DMS153 treated with DMSO at 0.1 percent for 48 hours (cell line): ENCODE measurements around the gene PIGR.

Source experiments
- DNase-seq: peaks from one replicate; lab custom pipeline; 2025; ENCODE audit not compliant: unreplicated experiment; lab: John Stamatoyannopoulos, UW

Gene PIGR

DNA sequence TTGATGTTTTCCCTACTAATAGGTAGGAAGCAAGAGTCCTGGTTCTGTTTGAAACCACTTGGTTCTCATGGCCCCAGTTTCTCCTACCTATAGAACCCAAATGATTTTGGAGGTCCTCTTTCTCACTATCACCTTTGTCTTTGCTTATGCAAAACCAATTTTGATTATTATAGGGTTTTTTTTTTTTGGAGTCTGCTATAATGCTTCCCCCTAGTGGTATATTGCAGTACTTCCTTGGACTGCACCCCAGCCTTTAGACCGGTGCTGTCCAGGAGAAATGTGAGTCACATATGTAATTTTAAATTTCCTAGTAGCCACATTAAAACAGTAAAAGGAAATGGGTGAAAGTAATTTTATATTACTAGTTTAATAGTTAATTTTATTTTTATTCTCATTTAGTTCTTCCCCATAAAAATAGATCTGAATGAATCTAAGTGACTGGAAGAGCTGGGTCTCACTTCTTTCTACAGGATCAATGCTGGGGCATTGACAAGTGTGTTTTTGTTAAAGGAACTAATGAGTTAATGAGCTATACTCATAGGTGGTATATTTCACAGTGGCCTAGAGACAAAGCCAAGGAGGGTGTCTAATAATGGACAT is 35.1 kb downstream of the PIGR start:
- DNase-seq, result peak; percentile 83

DNA sequence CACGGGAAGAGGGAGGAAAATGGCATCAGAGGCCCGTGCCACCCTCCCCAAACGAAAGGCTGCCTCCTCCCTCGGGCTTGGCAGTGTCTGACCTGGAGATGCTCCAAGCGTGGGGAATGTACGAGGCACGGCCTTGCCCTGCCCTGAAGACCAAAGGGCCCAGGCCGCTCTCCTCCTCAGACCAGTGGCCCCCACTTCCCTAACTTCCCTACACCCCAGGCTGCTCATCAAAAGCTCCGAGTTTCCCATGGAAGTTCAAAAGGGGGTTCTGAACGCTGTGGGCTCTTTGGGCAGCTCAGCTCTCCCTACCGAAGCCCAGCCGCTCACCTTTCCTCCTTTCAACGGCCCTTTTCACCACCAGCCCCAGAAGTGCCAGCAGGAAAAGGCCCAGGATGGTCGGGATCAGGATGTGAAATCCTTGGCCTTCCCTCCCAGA is 36.4 kb downstream of the PIGR start:
- DNase-seq, result no peak

DNA sequence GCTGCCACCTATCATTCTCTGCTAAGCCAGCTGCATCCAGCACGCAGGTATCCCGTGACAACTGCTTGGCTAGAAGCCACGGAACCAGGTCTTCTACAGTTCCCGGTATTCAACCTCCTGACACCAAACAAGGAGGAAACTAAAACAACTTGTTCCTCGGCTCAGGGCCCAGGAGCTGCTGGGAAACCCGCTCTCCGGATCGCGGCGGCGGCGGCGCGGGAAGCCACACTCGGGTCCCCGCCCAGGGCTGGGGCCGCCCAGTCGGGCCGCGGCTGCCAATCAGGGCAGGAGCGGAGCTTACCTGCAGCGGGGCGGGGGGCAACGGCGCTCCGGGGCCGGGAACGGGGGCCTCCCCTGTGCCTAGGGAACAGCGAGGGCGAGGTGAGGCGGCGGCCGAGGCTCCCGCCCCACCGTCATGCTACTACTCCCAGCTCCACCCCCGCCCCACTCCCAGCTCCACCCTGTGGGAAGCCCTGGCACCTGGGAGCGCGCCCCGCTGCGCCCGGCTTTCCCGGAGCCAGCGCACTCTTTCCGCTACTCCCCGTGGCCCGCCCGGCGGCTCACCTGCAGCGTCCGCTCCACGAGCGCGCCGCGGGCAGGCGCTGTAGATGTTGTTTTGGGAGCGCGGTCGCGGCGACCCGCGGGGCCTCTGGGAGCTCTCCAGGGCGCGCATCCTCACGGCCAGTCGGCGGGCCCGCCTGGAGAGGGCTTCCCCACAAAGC is 36.9 kb downstream of the PIGR start:
- peak; percentile 95 for DNase-seq

DNA sequence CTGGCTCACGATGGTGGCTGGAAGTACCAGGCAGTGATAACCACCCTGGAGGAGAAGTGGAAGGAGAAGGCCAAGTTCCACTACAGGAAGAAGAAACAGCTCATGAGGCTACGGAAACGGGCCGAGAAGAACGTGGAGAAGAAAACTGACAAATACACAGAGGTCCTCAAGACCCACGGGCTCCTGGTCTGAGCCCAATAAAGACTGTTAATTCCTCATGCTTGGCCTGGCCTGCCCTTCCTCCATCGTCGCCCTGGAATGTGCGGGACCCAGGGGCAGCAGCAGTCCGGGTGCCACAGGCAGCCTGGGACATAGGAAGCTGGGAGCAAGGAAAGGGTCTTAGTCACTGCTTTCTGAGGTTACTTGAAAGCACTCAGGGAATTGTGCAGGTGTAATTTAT is 38.2 kb downstream of the PIGR start:
- DNase-seq, result no peak

DNA sequence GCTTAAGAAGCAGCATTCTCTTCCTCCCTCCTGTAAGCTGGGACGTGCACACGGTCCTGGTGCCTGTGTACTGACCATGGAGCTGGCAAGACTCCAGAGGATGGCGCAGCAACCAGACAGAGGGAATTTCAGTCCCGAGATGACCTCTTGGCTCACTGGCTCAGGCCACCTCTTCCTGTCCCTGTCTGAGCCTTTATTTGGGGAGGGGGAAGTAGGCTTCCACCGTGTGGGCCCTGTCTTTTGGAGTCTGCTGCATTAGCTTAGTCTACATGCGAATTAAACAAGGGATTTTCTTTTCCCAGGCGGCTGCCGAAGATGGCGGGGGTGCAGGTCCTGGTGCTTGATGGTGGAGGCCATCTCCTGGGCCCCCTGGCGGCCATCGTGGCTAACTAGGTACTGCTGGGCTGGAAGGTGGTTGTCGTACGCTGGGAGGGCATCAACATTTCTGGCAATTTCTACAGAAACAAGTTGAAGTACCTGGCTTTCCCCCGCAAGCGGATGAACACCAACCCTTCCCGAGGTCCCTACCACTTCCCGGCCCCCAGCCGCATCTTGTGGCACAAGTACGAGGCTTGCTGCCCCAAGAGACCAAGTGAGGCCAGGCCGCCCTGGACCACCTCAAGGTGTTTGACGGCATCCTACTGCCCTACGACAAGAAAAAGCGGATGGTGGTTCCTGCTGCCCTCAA is 38.8 kb downstream of the PIGR start:
- no peak for DNase-seq

DNA sequence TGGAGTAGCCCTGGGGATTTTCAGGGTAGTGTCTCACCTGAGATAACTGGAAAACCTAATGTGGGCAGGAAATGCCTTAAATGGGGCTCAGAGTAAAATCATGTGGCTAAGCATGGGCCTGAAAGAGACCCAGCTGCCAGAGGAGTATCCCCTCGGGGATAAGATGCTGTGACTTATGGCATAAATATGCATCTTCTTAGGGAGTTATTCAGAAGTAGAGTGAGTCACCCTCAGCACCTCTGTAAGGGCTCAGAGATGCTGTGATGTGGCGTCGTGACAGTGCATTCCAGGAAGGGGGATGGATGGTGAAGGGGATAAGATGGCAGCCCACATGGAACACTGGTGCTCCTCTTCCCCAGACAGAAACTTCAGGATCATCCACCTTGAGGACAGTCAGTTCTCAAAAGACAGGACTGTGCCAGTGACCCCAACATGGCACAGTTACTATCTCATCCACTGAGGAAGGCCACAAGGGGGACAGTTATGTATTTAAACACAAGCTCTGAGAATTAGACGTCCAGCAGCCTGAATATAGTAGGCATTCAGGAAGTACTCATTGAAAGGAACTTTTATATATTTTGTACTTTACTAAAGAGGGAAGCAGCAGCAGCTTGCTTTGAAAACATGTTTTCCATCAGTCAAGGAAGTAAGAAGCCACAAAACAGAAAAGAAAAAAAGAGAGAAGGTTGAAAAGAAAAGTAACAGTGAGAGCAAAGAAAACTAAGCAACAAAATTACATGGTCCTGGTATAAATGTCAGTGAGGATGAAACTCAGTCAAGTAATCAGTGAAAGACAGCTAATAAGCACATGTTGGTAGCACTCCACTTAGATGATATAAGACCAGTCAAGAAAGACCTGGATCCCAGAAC is 40.7 kb downstream of the PIGR start:
- DNase-seq, result no peak

DNA sequence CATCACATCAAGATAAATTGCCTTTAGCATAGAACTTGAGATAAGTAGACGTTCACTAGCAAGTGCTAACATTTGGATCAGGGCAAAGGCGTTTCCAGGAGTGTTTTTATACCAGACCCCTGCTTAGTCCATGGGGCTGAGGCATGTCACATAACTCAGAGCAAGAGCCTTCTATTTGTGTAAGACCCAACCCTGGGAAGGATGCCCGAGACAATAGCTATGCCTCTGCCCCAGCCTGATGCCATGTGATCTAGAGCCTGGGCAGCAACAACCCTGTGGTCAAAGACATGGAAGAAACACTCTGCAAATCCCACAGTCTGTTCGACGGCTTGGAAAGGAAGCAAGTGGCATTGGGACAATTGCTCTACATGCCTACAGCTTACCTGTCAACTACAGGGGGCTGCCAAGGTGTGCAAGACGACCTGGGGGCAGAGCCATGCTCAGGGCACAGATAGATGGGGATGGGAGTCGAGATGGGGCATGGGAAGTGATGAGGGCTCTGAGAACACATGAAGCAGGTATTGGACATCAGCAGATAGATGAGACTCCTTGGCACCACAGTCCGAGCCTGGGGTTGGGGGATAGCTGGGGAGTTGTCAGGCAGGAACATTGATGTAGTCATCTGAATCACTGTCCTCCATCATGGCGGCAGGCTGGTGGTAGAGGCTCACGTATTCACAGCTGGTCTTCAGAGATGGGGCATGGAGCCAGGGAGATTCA is 41.7 kb downstream of the PIGR start:
- no peak for DNase-seq

DNA sequence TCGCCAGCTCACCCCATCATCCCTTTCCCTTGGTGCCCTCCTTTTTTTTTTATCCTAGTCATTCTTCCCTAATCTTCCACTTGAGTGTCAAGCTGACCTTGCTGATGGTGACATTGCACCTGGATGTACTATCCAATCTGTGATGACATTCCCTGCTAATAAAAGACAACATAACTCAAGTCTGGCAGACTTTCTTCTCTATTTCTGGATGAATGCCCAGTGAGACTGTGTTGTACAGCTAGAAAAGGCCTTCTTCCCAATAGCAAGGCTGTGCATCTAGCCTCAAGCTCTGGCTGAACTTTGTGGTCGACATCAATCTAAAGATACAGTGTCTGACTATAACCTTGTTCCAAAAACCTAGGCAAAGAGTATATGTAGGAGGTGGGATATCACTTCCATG is 42.6 kb downstream of the PIGR start:
- DNase-seq, result no peak

DNA sequence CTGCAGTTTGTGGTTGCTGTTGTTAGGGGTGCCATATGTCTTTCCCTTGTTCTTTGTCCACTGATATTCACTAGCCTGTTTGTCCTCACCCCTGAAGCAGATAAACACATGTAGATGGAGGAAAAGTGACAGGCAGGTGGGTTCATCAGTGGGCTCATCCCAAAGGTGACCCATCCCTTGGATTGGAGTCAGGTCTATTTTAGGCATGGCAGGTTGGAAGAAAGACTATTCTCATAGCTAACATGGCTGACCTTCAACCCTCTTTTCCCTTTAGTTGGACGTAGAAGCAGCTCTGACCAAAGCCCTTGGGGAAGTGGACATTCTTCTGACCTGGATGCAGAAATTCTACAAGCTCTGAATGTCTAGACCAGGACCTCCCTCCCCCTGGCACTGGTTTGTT is 43.6 kb downstream of the PIGR start:
- DNase-seq, result no peak

DNA sequence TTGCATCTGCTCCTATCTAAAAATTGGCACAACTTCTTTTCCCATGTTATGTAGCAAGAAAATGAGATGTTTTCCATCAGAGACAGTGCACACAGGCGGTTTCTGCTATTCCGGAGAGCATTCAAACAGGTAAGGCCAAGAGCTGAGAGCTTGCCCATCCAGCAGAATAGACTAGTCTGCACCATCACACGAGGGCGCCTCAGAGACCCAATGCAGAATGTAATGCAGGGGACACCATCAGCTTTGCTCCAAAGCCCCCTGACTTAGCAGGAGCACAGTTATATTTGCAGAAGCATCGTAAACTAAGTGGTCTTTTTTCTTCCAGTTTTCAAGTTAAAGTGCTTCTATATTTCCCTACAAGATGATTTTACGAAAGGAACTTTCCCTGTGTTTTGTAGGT is 44.3 kb downstream of the PIGR start:
- DNase-seq, result no peak

DNA sequence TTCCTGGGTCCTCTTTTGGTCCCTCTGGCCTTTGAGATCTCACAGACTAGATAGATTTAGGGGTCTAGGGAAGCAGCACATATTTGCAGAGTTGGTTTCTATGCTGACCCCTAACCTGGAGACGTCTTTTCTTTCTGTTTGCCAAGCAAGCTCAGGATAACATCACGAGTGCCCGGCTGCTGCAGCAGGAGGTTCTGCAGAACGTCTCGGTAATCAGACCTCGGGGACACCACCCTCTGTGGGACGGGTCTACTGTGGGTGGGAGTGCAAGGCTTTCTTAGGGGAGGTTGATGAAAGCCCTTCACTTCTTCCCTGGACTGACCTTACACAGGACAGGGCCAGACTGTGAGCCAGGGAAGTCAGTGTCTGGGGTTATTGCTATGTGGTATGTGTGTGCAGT is 46.1 kb downstream of the PIGR start:
- DNase-seq, result no peak

DNA sequence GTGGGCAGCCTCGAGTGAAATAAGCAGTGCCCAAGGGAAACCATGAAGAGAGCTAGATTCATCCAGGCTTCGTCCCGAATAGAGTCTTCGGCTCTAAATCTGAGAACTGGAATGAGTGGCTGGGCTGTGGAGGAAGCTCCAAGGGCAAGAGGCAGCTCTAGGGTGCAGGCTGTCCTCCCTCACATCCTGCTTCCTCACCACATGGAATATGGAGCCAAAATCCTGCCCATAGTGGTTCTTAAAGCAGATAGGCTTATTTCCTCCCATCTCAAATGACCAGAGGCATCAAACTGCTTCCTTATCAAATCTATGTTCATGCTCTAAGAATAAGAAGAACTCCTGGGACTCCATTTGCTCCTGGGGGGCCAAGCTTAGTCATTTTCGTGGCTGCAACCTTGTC is 46.5 kb downstream of the PIGR start:
- no peak for DNase-seq

DNA sequence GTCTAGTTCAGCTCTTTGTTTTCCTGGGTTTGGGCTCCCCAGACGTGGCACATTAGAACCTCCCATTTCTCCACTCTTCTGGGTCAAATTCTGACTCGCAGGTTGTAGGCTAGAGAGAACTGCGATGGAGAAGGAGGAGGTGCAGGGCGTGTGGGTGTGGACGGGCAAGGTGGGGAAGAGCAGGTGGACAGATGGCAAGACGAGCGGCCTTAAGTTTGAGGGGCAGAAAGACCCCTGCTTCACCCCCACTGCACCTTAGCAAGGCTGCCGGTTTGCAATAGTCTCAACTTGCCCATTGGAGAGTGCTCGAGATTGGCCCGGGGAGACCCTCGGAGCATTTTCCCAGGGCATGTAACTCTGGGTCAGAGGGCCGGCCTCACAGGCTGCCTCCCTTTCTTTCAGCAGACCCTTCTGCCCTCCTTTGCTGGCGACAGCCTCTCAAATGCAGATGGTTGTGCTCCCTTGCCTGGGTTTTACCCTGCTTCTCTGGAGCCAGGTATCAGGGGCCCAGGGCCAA is 47.3 kb downstream of the PIGR start:
- DNase-seq, result no peak

DNA sequence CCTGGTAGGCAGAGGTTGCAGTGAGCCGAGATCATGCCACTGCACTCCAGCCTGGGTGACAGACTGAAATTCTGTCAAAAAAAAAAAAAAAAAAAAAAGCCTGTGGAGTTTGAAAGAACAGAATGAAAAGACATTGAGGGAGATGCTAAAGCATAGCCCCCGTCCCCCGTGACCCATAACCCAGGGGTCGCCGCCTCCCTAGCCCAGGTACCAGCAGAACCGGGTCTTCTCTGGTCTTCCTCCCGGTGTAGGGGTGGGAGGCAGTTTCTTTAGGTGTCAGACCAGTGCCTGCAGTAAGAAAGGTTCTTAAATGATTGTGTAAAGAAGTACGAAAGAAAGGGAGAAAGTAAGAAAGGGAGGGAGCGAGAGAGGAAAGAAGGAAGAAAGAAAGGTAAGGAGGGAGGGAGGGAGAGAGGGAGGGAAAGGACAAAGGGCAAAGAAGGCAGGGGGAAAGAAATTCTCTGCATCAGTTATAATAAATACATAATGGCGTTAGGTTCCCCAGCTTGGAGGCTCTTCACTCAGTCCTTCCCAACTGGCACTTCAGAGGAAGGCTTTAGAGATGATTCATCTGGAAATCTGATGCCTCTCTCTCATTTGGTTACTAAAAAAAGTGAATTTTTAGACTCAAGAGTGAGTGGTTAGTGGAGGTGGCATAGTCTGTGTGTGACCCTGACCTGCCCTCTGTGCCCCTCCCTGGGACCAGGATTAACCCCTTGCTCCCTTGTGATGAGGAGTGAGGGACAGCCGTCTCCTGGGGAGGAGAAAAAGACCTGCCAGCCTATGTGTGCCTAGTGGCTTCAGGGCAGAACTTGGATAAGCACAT is 48.0 kb downstream of the PIGR start:
- no peak for DNase-seq

DNA sequence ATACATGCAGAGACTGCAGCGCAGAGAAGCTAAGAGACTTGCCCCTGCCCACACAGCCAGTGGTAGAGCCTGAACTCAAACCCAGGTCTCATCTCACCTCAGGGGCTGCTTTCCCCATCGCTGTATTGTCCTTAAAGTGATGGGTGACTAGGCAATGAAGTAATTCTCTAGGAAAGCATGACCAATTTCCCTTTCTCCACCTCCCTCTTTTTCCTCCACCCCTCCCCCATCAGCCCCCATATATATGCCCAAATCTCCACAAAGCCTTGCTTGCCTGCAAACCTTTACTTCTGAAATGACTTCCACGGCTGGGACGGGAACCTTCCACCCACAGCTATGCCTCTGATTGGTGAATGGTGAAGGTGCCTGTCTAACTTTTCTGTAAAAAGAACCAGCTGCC is 49.1 kb downstream of the PIGR start, which contains the start of gene IL24:
Gene IL24, plus strand, starts transcription at position 269 of the 400 bp plus-strand sequence. CDS start 390 bp downstream, outside the sequence.
- no peak for DNase-seq

DNA sequence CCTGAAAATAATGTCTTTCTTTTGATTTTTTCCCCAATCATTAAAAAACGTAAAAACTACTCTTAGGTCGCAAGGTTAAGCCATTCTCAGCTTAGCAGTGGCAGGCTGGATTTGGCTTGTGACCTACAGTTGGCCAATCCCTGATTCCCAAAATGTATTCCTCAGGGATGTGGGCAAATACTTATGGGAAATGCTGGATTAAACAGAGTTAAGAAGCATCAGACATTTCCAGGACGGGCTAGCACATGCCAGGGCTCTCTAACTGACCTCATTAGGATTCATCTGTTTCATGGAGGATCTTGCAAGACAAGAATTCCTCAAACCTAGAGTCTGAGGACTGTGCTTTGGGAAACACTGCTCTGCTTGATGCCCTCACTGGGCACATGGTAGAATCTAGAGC is 50.0 kb downstream of the PIGR start:
- DNase-seq, result no peak

DNA sequence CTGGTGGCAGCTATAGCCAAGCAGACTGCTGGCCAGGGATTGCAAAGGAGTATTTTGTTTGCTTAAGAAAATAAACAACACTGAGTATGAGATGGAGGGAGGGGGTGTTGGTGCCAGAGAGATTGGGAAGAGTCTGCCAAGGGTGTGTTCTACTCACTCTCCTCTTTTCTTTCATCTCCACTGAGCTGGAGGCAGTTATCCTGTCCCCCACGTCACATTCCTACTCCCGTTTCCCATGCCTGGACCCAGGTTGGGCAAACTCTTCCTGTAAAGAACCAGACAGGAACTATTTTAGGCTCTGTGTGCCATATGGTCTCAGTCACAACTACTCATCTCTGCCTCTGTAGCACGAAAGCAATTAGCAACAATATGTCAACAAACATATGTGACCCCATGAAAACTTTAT is 50.4 kb downstream of the PIGR start:
- DNase-seq, result peak; percentile 90

DNA sequence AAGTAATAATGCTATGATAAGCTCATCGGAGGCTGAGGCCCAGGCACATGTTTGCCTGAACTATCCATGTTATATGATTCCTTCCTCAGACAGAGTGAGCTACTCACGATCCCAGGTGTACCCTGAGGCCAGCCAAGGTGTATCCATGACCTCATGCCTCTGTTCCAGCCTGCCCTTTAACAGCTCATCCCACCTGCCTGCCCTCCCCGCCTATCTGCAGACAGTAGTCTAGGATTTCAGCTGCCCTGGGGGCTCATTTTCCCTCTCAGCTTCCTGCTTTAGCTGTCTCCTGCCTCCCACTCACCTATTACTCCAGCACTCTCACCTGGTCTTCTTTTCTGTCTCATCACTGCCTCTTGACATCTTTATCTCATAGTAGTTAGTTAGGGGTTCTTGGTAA is 50.9 kb downstream of the PIGR start:
- DNase-seq, result peak; percentile 92

DNA sequence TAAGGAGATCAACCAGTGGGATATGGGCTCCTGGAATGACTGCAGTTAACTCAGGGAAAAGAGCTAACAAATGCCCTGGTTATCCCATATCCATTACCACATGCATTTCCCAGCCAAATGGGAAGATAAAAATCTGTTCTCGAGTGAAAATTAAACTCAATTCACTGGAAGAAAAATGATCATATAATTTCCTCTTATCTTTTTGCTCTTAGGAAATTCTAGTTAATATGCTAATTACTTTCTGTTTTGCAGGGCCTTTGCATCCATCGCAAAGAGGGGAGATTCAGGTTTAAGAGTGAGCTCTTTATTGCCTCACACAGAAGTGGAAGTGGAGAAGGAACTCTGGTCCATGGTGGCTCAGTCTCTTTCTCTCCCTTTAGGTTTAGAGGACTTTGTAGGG is 52.9 kb downstream of the PIGR start:
- no peak for DNase-seq
